ENCODE results near the gene KDSR.
A peak's percentile ranks its signal among the peaks of the same experiment; 100 is the strongest.

The KDSR gene

DNA sequence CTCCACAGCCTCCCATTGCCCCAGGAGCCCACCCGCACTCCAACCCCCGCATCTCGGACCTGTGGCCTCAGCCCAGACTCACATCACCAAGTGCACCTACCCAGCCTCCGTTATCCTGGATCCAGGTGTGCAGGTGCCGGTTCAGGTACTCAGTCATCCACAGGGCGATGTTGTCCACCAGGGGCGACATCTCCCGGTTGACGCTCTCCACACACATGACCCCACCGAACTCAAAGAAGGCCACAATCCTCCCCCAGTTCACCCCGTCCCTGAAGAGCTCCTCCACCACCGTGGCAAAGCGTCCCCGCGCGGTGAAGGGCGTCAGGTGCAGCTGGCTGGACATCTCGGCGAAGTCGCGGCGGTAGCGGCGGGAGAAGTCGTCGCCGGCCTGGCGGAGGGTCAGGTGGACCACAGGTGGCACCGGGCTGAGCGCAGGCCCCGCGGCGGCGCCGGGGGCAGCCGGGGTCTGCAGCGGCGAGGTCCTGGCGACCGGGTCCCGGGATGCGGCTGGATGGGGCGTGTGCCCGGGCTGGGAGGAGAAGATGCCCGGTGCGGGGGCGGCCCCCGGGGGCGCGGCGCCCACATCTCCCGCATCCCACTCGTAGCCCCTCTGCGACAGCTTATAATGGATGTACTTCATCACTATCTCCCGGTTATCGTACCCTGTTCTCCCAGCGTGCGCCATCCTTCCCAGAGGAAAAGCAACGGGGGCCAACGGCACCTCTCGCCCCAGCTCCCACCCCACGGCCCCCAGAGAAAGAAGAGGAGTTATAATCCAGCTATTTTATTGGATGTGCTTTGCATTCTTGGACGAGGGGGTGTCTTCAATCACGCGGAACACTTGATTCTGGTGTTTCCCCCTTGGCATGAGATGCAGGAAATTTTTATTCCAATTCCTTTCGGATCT lies 48.8 kb downstream of the KDSR start:
- TF ChIP-seq REST (IDR thresholded peaks at IDR 0.05; ENCODE audit: insufficient read depth in 1 of 2, low read depth in 2 of 2, low read length in 2 of 2) = no peak
- peak; percentile 60 for TF ChIP-seq FOXP2 (optimal IDR thresholded peaks at IDR 0.05; ENCODE audit: borderline replicate concordance, extremely low read depth, extremely low read length, insufficient read depth)
- peak; percentile 54; the same call in 1 of the 2 replicates for TF ChIP-seq SIN3A (IDR thresholded peaks at IDR 0.05; ENCODE audit: borderline replicate concordance, insufficient read depth, low read length)
- TF ChIP-seq TAF1 (IDR thresholded peaks at IDR 0.05; ENCODE audit: borderline replicate concordance, insufficient read depth, low read length) = no peak
- TF ChIP-seq POLR2AphosphoS5 (IDR thresholded peaks at IDR 0.05; ENCODE audit: low read depth, low read length) = no peak

- no peak for TF ChIP-seq REST (IDR thresholded peaks at IDR 0.05; ENCODE audit: insufficient read depth in 1 of 2, low read depth in 2 of 2, low read length in 2 of 2)
- no peak for TF ChIP-seq POLR2AphosphoS5 (IDR thresholded peaks at IDR 0.05; ENCODE audit: low read depth, low read length)
- TF ChIP-seq SIN3A (IDR thresholded peaks at IDR 0.05; ENCODE audit: borderline replicate concordance, insufficient read depth, low read length) = no peak
- TF ChIP-seq TAF1 (IDR thresholded peaks at IDR 0.05; ENCODE audit: borderline replicate concordance, insufficient read depth, low read length) = no peak
- no peak for TF ChIP-seq FOXP2 (optimal IDR thresholded peaks at IDR 0.05; ENCODE audit: borderline replicate concordance, extremely low read depth, extremely low read length, insufficient read depth)
Measured at GRCh38 chr18:63317556-63317946, 49.5 kb downstream of the KDSR start.

- TF ChIP-seq REST (IDR thresholded peaks at IDR 0.05; ENCODE audit: insufficient read depth in 1 of 2, low read depth in 2 of 2, low read length in 2 of 2) = no peak
- 0 out of 2 replicates have a peak, but pooled peaks have one; percentile 27 for TF ChIP-seq SIN3A (IDR thresholded peaks at IDR 0.05; ENCODE audit: borderline replicate concordance, insufficient read depth, low read length)
Measured at GRCh38 chr18:63316612-63317555, 50.1 kb downstream of the KDSR start.

GRCh38 chr18:63315876-63316275 lies 51.1 kb downstream of the KDSR start:
- TF ChIP-seq FOXP2 (optimal IDR thresholded peaks at IDR 0.05; ENCODE audit: borderline replicate concordance, extremely low read depth, extremely low read length, insufficient read depth) = no peak
- TF ChIP-seq POLR2AphosphoS5 (IDR thresholded peaks at IDR 0.05; ENCODE audit: low read depth, low read length) = no peak
- no peak for TF ChIP-seq SIN3A (IDR thresholded peaks at IDR 0.05; ENCODE audit: borderline replicate concordance, insufficient read depth, low read length)
- TF ChIP-seq TAF1 (IDR thresholded peaks at IDR 0.05; ENCODE audit: borderline replicate concordance, insufficient read depth, low read length) = no peak
- no peak for TF ChIP-seq REST (IDR thresholded peaks at IDR 0.05; ENCODE audit: insufficient read depth in 1 of 2, low read depth in 2 of 2, low read length in 2 of 2)

Data from PFSK-1 (cell line).